HG03175 (cell line): ENCODE data around the gene BICD2.
"Not testable (repeated sequence)": the region's sequence is repeated elsewhere in the genome, so short reads cannot be mapped to it uniquely, and the experiment has no call there.

Experiments
- ATAC-seq: cut with Tn5 transposase; IDR thresholded peaks from one replicate; pipeline ENCODE4 v1.9.1; 2021; ENCODE audit warnings: mild to moderate bottlenecking, moderate library complexity; ENCODE audit not compliant: unreplicated experiment

Gene BICD2

DNA sequence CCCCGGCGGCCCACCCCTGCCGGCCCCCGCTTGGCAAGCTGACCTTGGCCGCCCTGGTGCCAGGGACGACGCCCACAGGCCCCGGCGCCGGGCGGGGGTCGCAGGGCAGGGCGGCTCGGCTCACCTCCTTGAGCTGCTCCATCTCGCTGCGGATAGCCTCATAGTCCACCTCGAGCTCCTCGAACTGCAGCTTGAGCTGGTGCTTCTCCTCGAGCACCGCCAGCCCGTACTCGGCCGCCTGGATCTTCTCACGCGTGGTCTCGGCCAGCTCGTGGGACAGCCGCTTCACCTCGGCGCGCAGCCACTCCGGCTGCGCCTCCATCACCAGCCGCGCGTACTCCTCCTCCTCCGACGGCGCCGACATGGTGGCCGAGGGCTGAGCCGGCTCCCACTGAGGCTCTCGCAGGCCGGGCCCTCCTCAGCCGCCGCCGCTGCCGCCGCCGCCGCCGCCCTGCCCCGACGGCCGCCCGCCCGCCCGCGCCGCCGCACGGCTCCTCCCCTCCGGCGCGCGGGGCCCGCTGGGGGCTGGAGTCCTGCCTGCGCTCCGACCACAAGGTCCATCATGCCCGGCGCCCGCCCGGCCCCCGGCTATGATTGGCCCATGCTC lies at the start of gene BICD2:
TSS of gene BICD2 (minus strand) at position 453 of the 607 bp plus-strand sequence. CDS start at position 364, 89 bp downstream.
- ATAC-seq, result peak; percentile 93

DNA sequence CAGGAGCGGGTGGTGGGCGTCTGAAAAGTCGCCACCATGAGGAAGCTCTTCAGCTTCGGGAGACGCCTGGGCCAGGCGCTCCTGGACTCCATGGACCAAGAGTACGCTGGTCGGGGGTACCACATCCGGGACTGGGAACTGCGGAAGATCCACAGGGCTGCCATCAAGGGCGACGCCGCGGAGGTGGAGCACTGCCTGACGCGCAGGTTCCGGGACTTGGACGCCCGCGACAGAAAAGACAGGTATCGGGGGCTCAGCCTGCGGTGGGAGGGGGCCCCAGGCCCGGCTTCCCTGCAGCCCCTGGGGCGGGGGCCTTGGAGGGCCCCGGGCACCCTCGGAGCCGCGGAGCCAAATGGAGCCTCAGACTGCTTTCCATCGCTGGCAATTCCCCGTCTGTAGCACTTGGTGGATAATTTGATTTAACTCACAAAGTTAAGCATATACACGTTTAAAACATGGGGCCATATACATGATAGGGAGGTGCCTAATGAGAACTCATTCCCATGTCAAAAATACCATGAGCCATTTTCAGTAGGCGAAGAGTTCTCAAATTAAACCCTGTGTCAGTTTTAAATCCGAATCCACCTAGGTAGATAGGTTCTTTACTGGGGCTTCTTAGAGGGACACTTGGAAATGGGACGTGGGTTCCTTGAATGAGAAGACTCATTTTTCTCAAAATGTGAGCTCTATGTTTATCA lies 45.1 kb upstream of the BICD2 start:
- ATAC-seq, result not testable (repeated sequence)

DNA sequence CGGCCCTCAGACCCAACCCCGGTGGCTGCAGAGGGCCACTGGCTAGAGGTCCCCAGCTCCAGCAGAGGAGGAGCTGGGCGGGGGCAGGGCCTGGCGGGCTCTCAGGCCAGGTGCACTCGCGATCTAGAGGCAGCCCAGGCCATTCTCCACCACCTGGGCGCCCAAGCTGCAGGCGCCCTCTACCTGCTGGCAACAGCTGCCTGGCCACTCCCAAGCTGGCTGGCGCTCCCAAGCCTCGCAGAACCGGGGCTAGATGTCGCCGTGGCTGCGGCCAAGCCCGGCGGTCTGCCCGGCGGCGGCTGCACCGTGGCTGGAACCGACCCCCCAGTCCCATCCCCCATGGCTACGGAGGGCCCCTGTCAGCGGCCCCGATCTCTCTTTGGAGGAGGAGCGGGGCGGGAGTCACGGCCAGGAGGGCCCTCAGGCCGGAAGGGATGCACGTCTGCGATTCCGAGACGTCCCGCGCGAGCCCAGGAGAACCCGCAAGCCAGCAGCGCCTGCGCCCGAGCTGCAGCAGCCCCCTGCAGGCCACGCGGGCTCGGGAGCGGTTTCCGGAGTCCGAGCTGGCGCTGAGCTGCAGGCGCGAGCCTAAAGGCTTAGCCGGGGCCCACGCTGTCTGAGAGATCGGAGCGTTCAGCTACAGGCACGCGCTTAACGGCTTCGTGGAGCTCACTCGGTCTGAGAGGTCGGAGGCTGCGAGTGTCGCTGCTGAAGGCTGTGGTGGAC lies 44.3 kb upstream of the BICD2 start:
- no peak for ATAC-seq

DNA sequence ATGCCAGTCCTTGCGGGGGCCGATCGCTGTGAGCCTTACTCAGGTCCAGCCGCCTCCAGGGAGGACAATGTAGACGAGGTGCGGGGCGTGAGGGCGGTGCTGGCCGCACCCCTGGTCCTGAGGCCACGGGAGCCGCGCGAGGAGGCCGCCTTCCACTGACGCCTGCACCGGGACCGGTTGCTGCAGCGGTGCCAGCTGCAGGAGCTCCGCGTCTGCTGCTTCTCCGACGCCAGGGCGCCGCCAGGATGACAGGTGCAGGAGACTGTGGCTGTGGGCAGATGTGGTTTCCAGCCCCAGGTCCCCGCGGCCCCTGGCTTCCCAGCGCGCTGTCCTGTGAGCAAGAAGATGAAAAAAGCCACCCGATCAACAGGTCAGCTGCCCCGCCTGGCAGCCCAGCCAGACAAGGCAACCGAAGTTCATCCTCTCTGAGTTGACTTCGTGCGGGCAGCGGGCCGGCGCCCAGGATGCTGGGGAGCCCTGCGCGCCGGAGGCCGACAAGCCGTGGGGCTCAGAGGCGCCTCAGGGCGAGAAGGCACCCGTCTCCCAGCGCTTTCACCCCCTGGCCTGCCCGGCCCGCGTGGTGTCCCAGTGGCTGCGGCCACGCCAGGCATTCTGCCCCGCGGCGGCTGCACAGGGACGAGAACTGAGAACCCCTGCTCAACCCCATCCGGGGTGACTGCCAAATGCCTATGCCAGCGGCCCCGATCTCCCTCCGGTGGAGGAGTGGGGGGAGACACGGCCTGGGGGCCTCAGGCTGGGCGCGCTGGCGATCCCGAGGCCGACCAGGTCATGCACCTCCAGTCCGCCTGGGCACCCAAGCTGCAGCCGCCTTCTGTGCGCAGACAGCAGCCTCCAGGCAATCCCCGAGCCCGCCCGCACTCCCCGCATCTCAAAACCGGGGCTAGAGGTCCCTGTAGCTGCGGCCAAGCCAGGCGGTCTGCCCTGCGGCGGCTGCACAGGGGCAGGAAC lies 43.4 kb upstream of the BICD2 start:
- no peak for ATAC-seq

DNA sequence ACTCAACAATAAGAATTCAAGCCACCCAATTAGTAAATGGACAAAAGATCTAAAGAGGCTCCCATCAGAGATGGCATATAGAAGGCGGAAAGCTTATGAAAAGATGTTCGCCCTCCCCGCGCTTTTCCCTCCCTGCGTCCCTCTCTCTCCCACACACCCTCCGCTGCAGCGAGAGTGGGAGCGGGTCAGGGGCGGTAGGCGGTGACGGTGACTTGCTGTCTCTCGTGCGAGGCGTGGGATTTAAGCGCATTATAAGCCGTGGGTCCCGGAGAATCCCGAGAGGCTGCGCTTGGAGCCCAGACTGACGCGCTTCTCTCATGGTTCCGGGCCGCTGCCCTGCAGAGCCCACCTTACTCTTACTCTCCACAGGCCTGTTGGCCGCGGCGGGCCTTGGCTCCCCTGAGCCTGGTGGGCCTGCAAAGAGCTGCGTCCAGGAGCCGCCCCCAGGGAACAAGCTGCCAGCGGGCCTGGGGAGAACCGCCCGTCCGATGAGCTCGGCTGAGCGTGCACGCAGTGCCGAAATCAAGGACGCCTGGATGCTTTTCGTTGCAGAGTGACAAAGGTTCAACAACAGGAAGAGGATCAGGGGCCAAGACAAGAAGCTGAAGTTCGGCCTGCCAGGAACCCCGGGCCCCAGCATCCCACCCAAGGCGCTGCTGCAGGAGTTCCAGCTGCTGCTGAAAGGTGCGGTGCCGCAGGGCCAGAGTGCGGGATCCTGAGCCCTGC lies 42.6 kb upstream of the BICD2 start:
- ATAC-seq, result no peak

DNA sequence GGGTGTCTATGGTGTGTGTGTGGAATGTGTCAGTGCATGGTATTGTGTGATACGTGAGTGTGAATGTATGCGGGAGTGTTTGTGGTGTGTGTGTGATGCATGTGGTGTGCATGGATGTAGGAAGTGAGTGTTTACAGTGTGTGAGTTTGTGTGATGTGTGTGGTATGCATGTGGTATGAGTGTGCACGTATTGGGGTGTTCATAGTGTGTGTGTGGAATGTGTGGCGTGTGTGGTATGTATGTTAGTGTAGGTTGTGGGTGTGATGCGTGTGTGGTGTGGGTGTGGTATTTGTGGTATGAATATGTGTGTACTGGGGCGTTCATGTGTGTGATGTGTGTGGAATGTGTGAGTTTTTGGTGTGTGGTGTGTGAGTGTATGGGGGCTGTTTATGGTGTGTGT lies 40.1 kb upstream of the BICD2 start:
- ATAC-seq, result no peak

DNA sequence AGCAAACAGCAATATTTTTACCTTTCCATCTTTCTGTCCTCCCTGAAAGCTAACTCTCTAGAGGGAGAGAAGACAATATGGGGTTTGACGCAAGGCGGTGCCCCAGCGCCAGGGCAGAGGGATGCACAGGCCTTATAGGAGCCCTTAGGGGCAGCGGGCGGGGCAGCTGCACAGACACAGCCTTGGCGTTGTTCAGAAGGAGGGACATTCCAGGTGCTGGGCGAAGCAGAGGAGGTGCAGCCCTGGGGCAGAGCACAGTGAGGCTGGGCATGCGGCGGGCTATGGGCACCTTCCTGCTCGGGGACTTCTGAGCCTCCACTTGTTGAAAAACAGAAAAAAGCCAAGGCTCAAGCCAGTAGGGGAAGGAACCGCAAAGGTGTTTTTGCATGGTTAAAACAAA lies 33.7 kb upstream of the BICD2 start:
- ATAC-seq, result no peak

DNA sequence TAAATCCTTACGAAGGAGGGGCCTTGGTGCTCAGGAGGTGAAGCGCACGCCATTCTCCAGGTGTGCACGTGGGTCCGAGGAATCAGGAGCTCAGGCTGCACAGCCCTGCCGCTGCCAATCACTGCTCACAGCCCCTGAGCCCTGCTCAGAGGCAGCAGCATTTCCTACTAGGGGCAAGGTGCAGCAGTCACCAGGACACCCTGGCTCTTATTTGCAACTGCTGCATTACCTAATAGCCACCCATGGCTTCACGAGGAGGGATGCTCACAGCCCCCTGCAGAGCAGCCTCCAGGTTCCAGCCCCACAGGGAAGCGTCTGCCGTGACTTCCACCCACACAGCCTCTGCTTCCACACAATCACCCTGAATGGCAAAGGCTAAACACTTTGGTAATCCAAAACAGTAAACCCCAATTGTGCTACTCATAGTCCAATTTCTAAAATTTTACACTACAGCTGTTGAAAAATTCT lies 31.7 kb upstream of the BICD2 start:
- not testable (repeated sequence) for ATAC-seq

DNA sequence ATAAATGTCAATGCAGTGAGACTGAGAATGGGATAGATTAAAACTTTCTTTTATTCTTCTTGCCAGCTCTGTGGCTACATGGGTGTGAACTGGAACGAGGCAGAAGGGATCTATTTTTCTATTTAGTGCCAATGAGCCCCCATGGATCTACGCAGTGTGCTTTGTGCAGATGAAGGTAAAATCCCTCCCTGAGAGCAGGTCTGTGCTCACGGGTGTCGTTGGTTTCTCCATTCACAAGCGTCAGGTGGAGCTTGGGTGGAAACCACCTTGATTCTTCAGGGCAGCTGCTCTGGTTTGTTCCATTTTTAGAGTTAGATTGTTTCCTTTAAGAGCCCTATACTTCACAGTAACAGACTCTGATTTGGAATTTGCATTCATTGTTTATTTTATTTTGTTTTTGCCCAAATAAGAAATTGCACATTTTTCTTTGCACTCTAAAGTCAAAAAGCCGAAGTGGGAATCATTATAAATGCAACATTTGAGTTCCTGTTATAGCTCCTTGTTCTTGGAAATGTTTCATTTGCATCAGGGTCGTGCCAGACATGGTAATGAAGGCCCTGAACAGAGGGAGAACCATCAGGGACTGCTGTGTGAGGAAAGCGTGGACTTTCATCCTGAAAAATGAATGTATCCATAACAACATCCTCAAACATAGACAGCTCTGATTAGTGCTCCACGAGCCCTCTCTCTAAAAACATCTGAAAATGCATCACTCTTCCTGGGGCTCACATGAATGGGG lies 31.1 kb upstream of the BICD2 start:
- ATAC-seq, result no peak

DNA sequence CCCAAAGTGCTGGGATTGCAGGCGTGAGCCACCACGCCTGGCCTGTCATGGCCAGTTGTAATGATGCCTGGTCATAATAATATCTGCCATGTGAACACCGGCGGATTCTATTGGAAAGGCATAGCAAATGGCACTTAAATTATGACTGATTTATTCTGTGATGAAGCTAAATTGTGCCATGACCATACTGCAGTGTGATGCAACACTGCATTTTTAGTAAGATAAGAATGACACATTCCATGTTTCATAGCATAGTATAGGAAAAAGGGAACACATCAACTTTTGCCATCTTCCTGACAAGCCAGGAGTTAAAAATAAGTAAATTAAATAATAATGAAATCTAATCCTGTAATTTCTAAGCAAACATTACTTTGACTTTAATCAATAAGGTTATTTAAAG lies 30.4 kb upstream of the BICD2 start:
- no peak for ATAC-seq

DNA sequence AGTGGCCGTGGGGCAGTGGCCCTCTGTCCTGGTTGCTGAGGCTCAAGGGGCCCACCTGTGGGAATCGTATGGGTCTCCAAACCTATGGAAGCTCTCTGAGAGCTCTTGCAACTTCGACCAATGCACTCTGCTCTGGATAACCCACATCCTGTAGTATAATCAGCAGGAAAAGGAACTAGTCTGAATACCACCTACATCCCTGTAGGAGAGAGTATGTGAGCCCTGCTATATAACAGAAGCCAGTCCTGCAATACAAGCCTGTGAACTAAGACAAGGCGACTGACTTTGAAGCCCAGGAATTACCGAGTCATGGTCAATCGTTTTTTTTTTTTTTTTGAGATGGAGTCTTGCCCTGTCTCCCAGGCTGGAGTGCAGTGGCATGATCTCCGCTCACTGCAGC lies 29.8 kb upstream of the BICD2 start:
- ATAC-seq, result no peak

DNA sequence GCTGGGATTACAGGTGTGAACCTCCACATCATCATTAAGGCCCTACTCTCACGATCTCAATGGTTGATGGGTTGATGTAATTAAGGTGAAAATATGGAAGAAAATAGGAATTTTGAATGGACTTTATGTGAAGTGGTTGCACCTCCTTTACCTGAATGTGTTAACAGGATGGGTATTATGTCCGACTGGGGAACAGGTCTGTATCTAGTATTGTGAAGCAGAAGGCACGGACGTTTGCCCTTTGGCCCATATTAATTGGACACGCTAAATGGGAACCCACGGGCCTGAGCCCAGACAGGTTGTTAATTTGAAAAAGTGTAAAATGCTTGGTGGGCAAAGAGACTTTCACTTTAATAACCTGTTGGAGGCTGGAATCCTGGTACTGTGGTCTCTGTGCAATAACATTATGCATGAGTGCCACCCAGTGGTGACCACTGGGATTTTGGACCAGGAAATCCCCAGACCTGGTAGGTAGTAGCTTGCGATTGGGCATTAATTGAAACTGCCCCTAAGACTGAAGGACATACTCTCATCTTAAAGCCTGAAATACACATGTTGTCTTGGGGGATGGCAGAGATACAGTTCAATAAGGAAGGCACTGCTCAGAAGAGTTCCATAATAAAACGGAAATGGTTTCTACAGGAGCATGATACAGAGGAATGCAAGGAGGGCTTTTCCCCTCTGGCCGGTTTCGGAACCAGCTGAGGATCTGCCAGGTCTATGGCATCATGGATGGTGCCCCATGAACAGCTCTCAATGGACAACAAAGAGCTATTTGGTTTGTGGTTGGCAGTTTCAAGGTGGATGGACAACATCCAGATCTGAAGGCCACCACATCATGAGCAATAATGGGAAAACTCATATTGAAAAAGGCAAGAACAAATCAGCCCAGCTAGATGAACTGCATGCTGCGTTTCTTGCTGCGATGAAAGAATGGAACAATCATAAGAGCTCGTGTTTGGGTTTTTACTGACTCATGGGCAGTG lies 26.2 kb upstream of the BICD2 start:
- ATAC-seq, result peak; percentile 57

DNA sequence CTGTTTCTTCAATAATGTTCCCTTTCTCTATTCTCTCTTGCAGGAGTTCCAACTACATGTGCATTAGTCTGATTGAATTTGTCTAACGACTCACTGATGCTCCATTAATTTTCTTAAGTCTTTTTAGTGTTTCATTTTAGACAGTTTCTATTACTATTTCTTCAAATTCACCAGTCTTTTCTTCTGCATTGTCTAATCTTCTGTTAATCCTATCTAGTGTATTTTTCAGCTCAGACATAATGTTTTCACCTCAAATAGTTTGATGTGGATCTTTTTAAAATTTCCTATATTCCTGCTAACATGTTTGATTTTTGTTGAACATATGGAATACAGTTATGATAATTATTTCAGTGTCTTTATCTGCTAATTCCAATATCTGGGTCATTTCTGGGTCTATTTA lies 21.7 kb upstream of the BICD2 start:
- ATAC-seq, result no peak

DNA sequence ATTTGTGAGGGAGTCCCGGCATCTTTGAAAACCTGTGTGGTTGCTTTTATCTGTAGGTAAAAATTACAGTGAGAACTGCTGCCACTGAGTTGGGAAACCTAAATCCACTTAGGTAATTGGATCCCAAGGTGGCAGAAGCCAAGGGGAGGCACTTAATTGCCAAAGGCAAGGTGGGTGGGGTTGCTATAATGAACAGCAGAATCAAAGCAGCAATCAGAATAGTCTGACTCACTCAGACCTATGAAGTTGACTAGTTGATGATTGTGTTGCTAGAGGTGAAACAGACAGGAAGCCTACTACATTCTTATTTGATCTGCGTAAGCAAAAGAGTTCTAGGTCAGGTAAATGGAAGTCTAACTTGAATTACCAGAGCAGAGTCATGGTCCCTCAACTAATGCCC lies 17.3 kb upstream of the BICD2 start:
- no peak for ATAC-seq

DNA sequence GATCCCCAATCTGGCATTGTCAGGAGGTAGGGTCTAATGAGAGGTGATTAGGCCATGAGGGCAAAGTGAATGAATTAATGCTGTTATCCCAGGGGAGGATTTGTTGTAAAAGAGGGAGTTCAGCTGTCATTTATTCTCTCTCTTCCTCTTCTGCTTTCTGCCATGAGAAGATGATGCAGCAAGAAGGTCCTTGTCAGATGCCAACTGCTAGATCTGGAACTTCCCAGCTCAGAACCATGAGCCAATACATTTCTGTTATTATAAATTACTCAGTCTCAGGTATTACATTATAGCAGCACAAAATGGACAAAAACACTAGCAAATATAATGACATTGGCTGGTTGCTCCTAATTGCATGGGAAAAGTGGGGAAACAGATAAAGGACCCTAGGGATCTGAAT lies 15.6 kb upstream of the BICD2 start:
- ATAC-seq, result no peak

DNA sequence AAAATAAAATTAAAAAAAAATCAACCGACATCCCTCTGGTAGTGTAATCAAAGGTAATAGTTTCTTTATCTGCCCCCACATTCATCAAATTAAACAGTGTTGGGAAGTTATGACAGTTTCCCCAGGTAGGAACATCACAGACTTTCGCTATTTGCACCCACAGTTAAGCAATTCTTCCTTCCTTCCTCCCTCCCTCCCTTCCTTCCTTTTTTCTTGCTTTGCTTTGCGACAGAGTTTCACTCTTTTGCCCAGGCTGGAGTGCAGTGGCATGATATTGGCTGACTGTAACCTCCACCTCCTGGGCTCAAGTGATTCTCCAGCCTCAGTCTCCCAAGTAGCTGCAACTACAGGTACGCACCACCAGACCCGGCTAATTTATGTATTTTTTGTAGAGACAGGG lies 10.8 kb upstream of the BICD2 start:
- ATAC-seq, result no peak

DNA sequence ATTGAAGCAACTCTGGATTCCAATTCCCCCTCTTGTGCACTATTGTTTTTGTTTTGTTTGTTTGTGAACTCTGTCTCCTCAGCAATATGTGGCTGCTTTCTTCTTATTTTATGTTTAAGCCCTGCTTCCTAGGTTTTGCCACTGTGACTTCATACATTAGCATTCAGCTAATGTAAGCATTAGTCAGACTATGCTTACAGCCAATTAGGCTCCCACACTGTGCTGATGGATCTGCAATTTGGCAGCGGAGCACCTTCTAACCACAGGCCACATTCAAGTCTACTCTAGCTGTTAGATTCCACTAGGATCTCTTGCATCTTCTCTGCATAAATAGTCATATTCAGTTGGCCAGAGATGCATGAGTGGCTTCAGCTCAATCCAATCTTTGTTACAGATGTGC lies 9.6 kb upstream of the BICD2 start:
- ATAC-seq, result no peak

DNA sequence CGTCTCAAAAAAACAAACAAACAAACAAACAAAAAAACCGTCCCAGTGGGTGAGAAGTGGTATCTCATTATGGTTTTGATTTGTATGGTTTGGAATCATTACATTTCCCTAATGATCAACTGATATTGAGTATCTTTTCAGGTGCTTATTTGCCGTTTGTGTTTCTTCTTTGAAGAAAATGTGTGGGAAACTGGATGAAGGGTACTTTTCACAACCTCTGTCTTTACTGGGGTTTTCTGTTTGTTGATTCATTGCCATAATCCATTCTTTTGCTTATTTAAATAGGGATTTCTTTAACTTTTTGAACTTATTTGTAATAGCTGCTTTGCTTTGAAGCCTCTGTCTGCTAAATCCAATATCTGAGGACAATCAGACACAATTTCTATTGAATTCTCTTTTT lies 9.2 kb upstream of the BICD2 start:
- no peak for ATAC-seq
